ENCODE data around the gene CLNS1A. TPM values are rescaled to one million over a fixed set of nuclear protein-coding genes. Genes with fewer than 3 reads are reported as not detected.

Gene CLNS1A
- 10 to 100 TPM; 66.8 to 94.1 (median 70.4) TPM for polyA plus RNA-seq

- WGBS, 3 donors: 0 to 1% (median 1%) methylated on average over 38 to 41 of the region's 41 CpGs
- no peak within 1 kb of the TSS for H3K27ac ChIP-seq (ENCODE audit: low read depth, low read length)
These were observed at the start of gene CLNS1A for GRCh38 chr11:77637345-77638165. Gene CLNS1A (minus strand): TSS chr11:77637794. CDS start chr11:77637714, 80 bp downstream.

- H3K27ac ChIP-seq (ENCODE audit: low read depth, low read length): no peak overlapping the region
These were observed 49.5 kb upstream of the CLNS1A start for GRCh38 chr11:77687088-77687487.

- no peak overlapping the region for H3K27ac ChIP-seq (ENCODE audit: low read depth, low read length)
- WGBS, 3 donors: 94% methylated on average over 3 of the region's 3 CpGs
These were observed 39.5 kb upstream of the CLNS1A start for GRCh38 chr11:77677138-77677537.

DNA sequence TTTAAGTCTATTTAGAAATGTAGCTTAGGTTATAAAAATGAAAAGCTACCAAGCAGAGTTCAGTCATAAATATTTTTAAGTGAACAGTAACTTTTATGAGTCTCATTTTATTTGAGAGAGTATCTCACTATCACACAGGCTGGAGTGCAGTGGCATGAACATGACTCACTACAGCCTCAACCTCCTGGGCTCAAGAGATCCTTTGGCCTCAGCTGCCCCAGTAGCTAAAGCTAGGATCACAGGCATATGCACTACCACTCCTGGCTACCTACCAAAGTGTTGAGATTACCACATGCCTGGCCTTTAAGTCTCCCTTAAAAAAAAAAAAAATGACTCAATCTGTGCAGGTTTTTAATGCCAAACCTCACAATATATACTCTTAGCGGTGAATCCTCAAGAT is 34.7 kb upstream of the CLNS1A start:
- H3K27ac ChIP-seq (ENCODE audit: low read depth, low read length): no peak overlapping the region
- WGBS, 3 donors: 89 to 98% (median 90%) methylated on average over 1 of the region's 1 CpG

- no peak overlapping the region for H3K27ac ChIP-seq (ENCODE audit: low read depth, low read length)
- WGBS, 3 donors: 60 to 98% (median 94%) methylated on average over 2 of the region's 2 CpGs
These were observed 32.4 kb upstream of the CLNS1A start for GRCh38 chr11:77669848-77670511.

DNA sequence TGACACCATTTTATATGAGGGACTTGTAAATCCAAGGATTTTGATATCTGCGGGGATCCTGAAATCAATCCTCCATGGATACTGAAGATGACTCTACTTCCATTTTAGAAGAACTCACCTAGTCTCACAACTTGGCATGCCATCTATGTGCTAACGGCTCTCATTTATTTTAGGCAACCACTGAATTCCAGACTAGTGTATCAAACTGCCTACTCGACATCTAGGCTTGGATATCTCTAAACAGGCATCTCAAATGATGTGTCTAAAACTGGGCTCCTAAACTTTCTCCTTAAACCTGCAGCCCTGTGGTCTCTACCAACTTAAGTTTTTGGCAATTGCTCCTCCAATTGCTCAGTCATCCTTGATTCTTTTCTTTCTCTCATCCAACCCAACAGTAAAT is 31.2 kb upstream of the CLNS1A start:
- WGBS, 3 donors: 84 to 97% (median 95%) methylated on average over 3 of the region's 3 CpGs
- H3K27ac ChIP-seq (ENCODE audit: low read depth, low read length): no peak overlapping the region

GRCh38 chr11:77665240-77665965 is 27.8 kb upstream of the CLNS1A start:
- 78 to 86% (median 81%) methylated on average over 7 of the region's 7 CpGs for WGBS, 3 donors
- no peak overlapping the region for H3K27ac ChIP-seq (ENCODE audit: low read depth, low read length)

DNA sequence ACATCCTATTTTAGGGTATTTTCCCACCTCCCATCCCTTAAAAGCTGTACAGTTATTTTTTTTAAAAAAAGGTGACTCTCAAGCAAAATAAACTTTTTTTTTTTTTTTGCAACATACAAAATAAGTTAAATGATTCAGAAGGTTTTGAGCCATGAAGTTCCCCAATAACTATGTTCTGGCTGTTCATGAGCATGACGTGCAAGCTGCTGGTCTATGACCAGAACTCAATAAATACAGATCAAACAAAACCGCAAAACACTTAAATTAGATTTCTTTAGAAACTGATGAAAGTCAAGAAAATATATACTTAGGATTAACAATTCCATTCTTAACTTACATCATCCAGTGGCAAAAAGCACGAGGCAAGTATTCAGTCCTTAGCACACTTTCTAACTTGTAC is 24.1 kb upstream of the CLNS1A start:
- H3K27ac ChIP-seq (ENCODE audit: low read depth, low read length): no peak overlapping the region
- WGBS, 3 donors: 94 to 96% (median 95%) methylated on average over 3 of the region's 3 CpGs

DNA sequence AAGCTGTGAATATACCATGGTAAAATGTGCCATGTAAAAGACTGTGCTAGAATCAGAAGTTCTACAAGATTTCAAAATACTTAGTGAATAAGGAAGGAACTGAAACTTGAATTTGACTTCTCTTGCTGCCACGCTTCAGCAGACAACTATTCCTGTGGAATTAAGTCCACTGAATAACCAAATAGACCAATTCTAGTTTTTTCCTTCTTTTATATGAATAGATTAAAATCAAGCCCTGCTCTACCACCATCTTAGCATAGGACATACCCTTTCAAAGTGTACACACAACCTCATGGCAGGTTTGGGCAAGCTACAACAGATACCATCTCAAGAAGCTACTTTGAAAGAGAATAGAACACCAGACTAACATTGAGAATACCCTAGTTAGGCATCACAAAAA is 23.4 kb upstream of the CLNS1A start:
- 62 to 81% (median 72%) methylated on average over 1 of the region's 1 CpG for WGBS, 3 donors

GRCh38 chr11:77658213-77659013 is 20.8 kb upstream of the CLNS1A start:
- no peak overlapping the region for H3K27ac ChIP-seq (ENCODE audit: low read depth, low read length)
- 84 to 90% (median 85%) methylated on average over 4 of the region's 4 CpGs for WGBS, 3 donors

More for the DNA sequence above, 23.4 kb upstream of the CLNS1A start:
- H3K27ac ChIP-seq (ENCODE audit: low read depth, low read length): no peak overlapping the region

- WGBS, 3 donors: 82 to 93% (median 92%) methylated on average over 7 of the region's 7 CpGs
- H3K27ac ChIP-seq (ENCODE audit: low read depth, low read length): no peak overlapping the region
These were observed 18.8 kb upstream of the CLNS1A start for GRCh38 chr11:77656362-77656761.

DNA sequence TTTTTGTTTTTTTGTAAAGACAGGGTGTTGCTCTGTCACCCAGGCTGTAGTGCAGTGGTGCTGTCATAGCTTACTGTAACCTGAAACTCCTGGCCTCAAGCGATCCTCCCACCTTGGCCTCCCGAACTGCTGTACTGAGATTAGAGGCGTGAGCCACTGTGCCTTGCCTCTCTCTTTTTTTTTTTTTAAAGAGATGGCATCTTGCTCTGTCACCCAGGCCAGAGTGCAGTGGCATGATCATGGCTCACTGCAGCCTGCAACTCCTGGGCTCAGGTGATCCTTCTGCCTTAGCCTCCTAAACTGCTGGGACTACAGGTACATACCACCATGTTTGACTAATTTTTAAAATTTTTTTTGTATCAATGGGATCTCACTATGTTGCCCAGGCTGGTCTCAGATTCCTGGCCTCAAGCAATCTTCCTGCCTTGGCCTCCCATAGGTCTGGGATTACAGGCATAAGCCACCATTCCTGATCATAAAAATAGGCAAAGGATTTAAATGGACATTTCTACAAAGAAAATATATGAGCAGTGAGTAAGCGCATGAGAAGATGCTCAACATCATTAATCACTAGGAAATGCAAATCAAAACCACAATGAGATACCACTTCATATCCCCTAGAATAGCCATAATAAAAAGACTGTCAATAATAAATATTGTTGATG is 17.3 kb upstream of the CLNS1A start:
- H3K27ac ChIP-seq (ENCODE audit: low read depth, low read length): no peak overlapping the region
- WGBS, 3 donors: 82 to 92% (median 87%) methylated on average over 4 of the region's 4 CpGs

- WGBS, 3 donors: 65 to 79% (median 75%) methylated on average over 3 of the region's 3 CpGs
- no peak overlapping the region for H3K27ac ChIP-seq (ENCODE audit: low read depth, low read length)
These were observed 12.5 kb upstream of the CLNS1A start for GRCh38 chr11:77650123-77650522.

- H3K27ac ChIP-seq (ENCODE audit: low read depth, low read length): no peak overlapping the region
- 65 to 76% (median 71%) methylated on average over 3 of the region's 3 CpGs for WGBS, 3 donors
These were observed 10.2 kb upstream of the CLNS1A start for GRCh38 chr11:77647654-77648305.

DNA sequence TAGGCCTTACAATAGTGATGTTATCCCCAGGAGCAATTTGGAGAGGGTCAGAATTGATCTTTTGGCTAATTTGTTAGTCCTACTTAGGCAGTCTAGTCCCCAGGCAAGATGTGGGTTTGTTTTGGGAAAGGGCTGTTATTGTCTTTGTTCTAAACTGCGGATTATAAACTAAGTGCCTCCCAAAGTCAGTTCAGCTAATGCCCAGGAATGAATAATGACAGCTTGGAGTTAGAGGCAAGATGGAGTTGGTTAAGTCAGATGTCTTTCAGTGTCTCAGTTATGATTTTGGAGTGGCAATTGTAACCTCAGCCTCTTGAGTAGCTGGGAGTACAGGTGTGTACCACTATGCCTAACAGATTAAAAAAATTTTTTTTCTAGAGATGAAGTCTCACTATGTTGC is 7.3 kb upstream of the CLNS1A start:
- no peak overlapping the region for H3K27ac ChIP-seq (ENCODE audit: low read depth, low read length)
- 76 to 86% (median 77%) methylated on average over 1 of the region's 1 CpG for WGBS, 3 donors

DNA sequence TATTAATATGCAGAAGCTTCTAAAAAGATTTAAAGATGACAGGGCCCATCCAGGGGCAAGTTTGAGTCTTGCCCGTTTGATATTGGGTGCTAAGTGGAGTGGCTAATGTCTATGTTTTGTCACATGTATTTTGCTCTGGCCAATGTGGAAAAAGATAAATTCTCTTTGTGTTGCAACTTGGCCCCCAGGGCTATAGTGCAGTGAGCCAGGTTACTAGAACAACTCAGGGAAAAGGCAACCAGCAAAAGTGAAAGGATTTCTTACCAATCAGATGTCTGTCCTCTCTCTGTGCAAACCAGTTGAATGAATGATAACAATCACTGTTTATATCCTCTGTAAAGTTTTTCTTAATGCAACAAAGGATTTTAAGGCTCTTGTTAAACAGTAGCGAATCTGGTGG is 4.6 kb upstream of the CLNS1A start:
- WGBS, 3 donors: 77 to 83% (median 78%) methylated on average over 2 of the region's 2 CpGs
- H3K27ac ChIP-seq (ENCODE audit: low read depth, low read length): no peak overlapping the region

DNA sequence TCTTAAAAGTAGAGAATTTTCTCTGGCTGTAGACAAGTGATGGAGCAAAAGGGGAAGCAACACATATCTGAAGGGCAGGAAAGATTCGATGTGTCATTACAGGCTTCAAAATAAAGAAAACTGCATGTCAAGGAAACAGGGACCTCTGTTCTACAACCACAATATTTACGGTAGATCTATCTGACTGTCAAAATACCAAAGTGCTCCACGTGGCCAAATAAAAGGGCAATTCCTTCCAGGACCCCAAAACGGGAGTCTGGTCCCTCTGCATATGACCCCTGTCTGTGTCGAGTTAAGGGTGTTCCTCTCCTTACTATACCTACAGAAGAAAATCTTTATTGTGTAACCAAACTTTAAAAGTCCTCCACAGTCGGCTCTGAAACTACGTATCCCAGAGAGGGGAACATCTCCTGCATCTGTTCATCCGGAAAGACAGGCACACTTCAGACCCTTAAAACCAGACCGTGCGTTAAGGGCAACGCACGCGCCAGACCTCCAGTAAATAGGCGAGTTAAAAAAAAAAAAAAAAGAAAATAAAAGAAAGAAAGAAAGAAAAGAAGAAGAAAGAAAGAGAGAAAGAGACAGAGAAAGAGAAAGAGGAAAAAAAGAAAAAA is 756 bp downstream of the CLNS1A start:
- 2% methylated on average over 14 of the region's 14 CpGs for WGBS, 3 donors
- no peak overlapping the region for H3K27ac ChIP-seq (ENCODE audit: low read depth, low read length)
